Measurements from ENCODE around the gene PHTF2.

GRCh38 chr7:77933394-77933793 lies 134.8 kb downstream of the PHTF2 start:
- no peak for TF ChIP-seq CTCF (IDR thresholded peaks at IDR 0.05; ENCODE audit: insufficient read depth, low read depth, low read length)
- no peak for TF ChIP-seq EZH2 (IDR thresholded peaks at IDR 0.05; ENCODE audit: insufficient read depth, low read length)

Data from astrocyte (in vitro differentiated cells and primary cell).